ENCODE results near the gene TMEM50B.
"Not testable (repeated sequence)": the region's sequence is repeated elsewhere in the genome, so short reads cannot be mapped to it uniquely, and the experiment has no call there.

The TMEM50B gene

GRCh38 chr21:33425825-33426224 is 53.9 kb downstream of the TMEM50B start:
- Mint-ChIP-seq H3K27me3 (no peaks in the 10 kb centered on the region), H3K9me3 (no peaks in the 10 kb centered on the region), H3K4me1 (ENCODE audit: low read depth) (no peaks in the 10 kb centered on the region), H3K27ac (no peak overlapping the region), H3K4me3 (no peak overlapping the region), H3K36me3 (ENCODE audit: low read depth) (peaks cover 13% of the 10 kb centered on the region)

- no peaks in the 10 kb centered on the region for H3K27me3 Mint-ChIP-seq
- H3K27ac Mint-ChIP-seq: no peak overlapping the region
- peaks cover 18% of the 10 kb centered on the region for H3K36me3 Mint-ChIP-seq (ENCODE audit: low read depth)
- no peak overlapping the region for H3K4me3 Mint-ChIP-seq
- H3K4me1 Mint-ChIP-seq (ENCODE audit: low read depth): no peaks in the 10 kb centered on the region
- no peaks in the 10 kb centered on the region for H3K9me3 Mint-ChIP-seq
These were observed 55.6 kb downstream of the TMEM50B start for GRCh38 chr21:33424214-33424613.

- Mint-ChIP-seq H3K9me3 (no peaks in the 10 kb centered on the region), H3K36me3 (ENCODE audit: low read depth) (peaks cover 27% of the 10 kb centered on the region), H3K27me3 (no peaks in the 10 kb centered on the region), H3K27ac (no peak overlapping the region), H3K4me1 (ENCODE audit: low read depth) (no peaks in the 10 kb centered on the region), H3K4me3 (no peak overlapping the region)
These were observed 57.9 kb downstream of the TMEM50B start for GRCh38 chr21:33421713-33422393.

GRCh38 chr21:33419538-33420123 is 60.1 kb downstream of the TMEM50B start:
- Mint-ChIP-seq H3K36me3 (ENCODE audit: low read depth) (peaks cover 32% of the 10 kb centered on the region), H3K27ac (no peak overlapping the region), H3K4me3 (no peak overlapping the region), H3K9me3 (no peaks in the 10 kb centered on the region), H3K27me3 (no peaks in the 10 kb centered on the region), H3K4me1 (ENCODE audit: low read depth) (peaks cover 8% of the 10 kb centered on the region)

- H3K27ac Mint-ChIP-seq: no peak overlapping the region
- H3K4me1 Mint-ChIP-seq (ENCODE audit: low read depth): peaks cover 8% of the 10 kb centered on the region
- H3K27me3 Mint-ChIP-seq: no peaks in the 10 kb centered on the region
- no peaks in the 10 kb centered on the region for H3K9me3 Mint-ChIP-seq
- no peak overlapping the region for H3K4me3 Mint-ChIP-seq
- peaks cover 32% of the 10 kb centered on the region for H3K36me3 Mint-ChIP-seq (ENCODE audit: low read depth)
These were observed 61.1 kb downstream of the TMEM50B start for GRCh38 chr21:33418691-33419090.

- Mint-ChIP-seq H3K36me3 (ENCODE audit: low read depth) (peaks cover 31% of the 10 kb centered on the region), H3K9me3 (no peaks in the 10 kb centered on the region), H3K4me3 (no peak overlapping the region), H3K4me1 (ENCODE audit: low read depth) (peaks cover 35% of the 10 kb centered on the region), H3K27me3 (no peaks in the 10 kb centered on the region), H3K27ac (no peak overlapping the region)
These were observed 64.8 kb downstream of the TMEM50B start for GRCh38 chr21:33414926-33415325.

- Mint-ChIP-seq H3K36me3 (ENCODE audit: low read depth) (peaks cover 27% of the 10 kb centered on the region), H3K27ac (no peak overlapping the region), H3K27me3 (no peaks in the 10 kb centered on the region), H3K4me1 (ENCODE audit: low read depth) (peaks cover 42% of the 10 kb centered on the region), H3K4me3 (no peak overlapping the region), H3K9me3 (no peaks in the 10 kb centered on the region)
These were observed 65.7 kb downstream of the TMEM50B start for GRCh38 chr21:33414068-33414467.

GRCh38 chr21:33412832-33413519 is 66.8 kb downstream of the TMEM50B start:
- H3K27ac Mint-ChIP-seq: peak overlapping the region; percentile 63
- no peak overlapping the region for H3K4me3 Mint-ChIP-seq
- H3K4me1 Mint-ChIP-seq (ENCODE audit: low read depth): peaks cover 48% of the 10 kb centered on the region
- peaks cover 27% of the 10 kb centered on the region for H3K36me3 Mint-ChIP-seq (ENCODE audit: low read depth)
- H3K9me3 Mint-ChIP-seq: no peaks in the 10 kb centered on the region
- no peaks in the 10 kb centered on the region for H3K27me3 Mint-ChIP-seq

- not testable (repeated sequence) for H3K27me3 Mint-ChIP-seq, H3K4me3 Mint-ChIP-seq, H3K9me3 Mint-ChIP-seq, H3K27ac Mint-ChIP-seq
- peaks cover 48% of the 10 kb centered on the region for H3K4me1 Mint-ChIP-seq (ENCODE audit: low read depth)
- H3K36me3 Mint-ChIP-seq (ENCODE audit: low read depth): peaks cover 25% of the 10 kb centered on the region
These were observed 67.3 kb downstream of the TMEM50B start for GRCh38 chr21:33412439-33412831.

GRCh38 chr21:33411949-33412430 is 67.8 kb downstream of the TMEM50B start:
- H3K27me3 Mint-ChIP-seq: peaks cover under 1% of the 10 kb centered on the region
- no peaks in the 10 kb centered on the region for H3K9me3 Mint-ChIP-seq
- no peak overlapping the region for H3K27ac Mint-ChIP-seq
- peaks cover 53% of the 10 kb centered on the region for H3K4me1 Mint-ChIP-seq (ENCODE audit: low read depth)
- H3K36me3 Mint-ChIP-seq (ENCODE audit: low read depth): peaks cover 21% of the 10 kb centered on the region
- H3K4me3 Mint-ChIP-seq: no peak overlapping the region

GRCh38 chr21:33406493-33406892 is 73.3 kb downstream of the TMEM50B start:
- H3K27ac Mint-ChIP-seq: no peak overlapping the region
- H3K4me3 Mint-ChIP-seq: peak overlapping the region; percentile 35
- no peaks in the 10 kb centered on the region for H3K9me3 Mint-ChIP-seq
- peaks cover 8% of the 10 kb centered on the region for H3K36me3 Mint-ChIP-seq (ENCODE audit: low read depth)
- peaks cover 13% of the 10 kb centered on the region for H3K27me3 Mint-ChIP-seq
- H3K4me1 Mint-ChIP-seq (ENCODE audit: low read depth): peaks cover 63% of the 10 kb centered on the region

- no peaks in the 10 kb centered on the region for H3K36me3 Mint-ChIP-seq (ENCODE audit: low read depth)
- H3K4me3 Mint-ChIP-seq: peak overlapping the region; percentile 87
- H3K4me1 Mint-ChIP-seq (ENCODE audit: low read depth): peaks cover 57% of the 10 kb centered on the region
- no peaks in the 10 kb centered on the region for H3K9me3 Mint-ChIP-seq
- peaks cover 25% of the 10 kb centered on the region for H3K27me3 Mint-ChIP-seq
- peak overlapping the region; percentile 84 for H3K27ac Mint-ChIP-seq
These were observed 75.8 kb downstream of the TMEM50B start for GRCh38 chr21:33403786-33404585.

GRCh38 chr21:33403128-33403785 is 76.5 kb downstream of the TMEM50B start, which contains the start of gene IFNGR2:
Gene IFNGR2, plus strand, starts transcription at chr21:33403413. Its CDS starts 131 bp downstream, at chr21:33403544.
- no peaks in the 10 kb centered on the region for H3K9me3 Mint-ChIP-seq
- H3K27me3 Mint-ChIP-seq: peaks cover 25% of the 10 kb centered on the region
- H3K27ac Mint-ChIP-seq: peak within 1 kb of the TSS; percentile 84
- no peaks in the 10 kb centered on the region for H3K36me3 Mint-ChIP-seq (ENCODE audit: low read depth)
- peak within 1 kb of the TSS; percentile 87 for H3K4me3 Mint-ChIP-seq
- H3K4me1 Mint-ChIP-seq (ENCODE audit: low read depth): peaks cover 51% of the 10 kb centered on the region
